ENCODE data around the gene OCLN. TPM values are rescaled to one million over a fixed set of nuclear protein-coding genes. Genes with fewer than 3 reads are reported as not detected.
"Not testable (repeated sequence)": the region's sequence is repeated elsewhere in the genome, so short reads cannot be mapped to it uniquely, and the experiment has no call there.

The OCLN gene
- total RNA-seq, 2 donors from 2014 or later: 117 to 124 TPM

DNA sequence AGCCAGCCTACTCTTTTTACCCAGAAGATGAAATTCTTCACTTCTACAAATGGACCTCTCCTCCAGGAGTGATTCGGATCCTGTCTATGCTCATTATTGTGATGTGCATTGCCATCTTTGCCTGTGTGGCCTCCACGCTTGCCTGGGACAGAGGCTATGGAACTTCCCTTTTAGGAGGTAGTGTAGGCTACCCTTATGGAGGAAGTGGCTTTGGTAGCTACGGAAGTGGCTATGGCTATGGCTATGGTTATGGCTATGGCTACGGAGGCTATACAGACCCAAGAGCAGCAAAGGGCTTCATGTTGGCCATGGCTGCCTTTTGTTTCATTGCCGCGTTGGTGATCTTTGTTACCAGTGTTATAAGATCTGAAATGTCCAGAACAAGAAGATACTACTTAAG is 16.6 kb downstream of the OCLN start:
- H3K9me3 ChIP-seq (ENCODE audit: control insufficient read depth, low read length): peaks cover 8% of the 10 kb centered on the region
- no peak overlapping the region for H3K4me3 ChIP-seq (ENCODE audit: low read length)
- Mint-ChIP-seq H3K27me3 (ENCODE audit: insufficient read depth) (no peaks in the 10 kb centered on the region), H3K4me3 (no peak overlapping the region), H3K27ac (no peak overlapping the region), H3K9me3 (peaks cover 3% of the 10 kb centered on the region), H3K4me1 (peaks cover 28% of the 10 kb centered on the region), H3K36me3 (ENCODE audit: low read depth) (peaks cover 78% of the 10 kb centered on the region)
- H3K4me1 ChIP-seq (ENCODE audit: control insufficient read depth, insufficient read depth, low read length): peaks cover 14% of the 10 kb centered on the region
- no peak overlapping the region for H3K27ac ChIP-seq (ENCODE audit: low read depth, low read length)
- no peak overlapping the region for H3K9ac ChIP-seq (ENCODE audit: extremely low read depth, low read length, poor library complexity, severe bottlenecking)
- TF ChIP-seq, protein P1, sequence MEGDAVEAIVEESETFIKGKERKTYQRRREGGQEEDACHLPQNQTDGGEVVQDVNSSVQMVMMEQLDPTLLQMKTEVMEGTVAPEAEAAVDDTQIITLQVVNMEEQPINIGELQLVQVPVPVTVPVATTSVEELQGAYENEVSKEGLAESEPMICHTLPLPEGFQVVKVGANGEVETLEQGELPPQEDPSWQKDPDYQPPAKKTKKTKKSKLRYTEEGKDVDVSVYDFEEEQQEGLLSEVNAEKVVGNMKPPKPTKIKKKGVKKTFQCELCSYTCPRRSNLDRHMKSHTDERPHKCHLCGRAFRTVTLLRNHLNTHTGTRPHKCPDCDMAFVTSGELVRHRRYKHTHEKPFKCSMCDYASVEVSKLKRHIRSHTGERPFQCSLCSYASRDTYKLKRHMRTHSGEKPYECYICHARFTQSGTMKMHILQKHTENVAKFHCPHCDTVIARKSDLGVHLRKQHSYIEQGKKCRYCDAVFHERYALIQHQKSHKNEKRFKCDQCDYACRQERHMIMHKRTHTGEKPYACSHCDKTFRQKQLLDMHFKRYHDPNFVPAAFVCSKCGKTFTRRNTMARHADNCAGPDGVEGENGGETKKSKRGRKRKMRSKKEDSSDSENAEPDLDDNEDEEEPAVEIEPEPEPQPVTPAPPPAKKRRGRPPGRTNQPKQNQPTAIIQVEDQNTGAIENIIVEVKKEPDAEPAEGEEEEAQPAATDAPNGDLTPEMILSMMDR (conservative IDR thresholded peaks at IDR 0.05): no peak
- H3K27me3 ChIP-seq (ENCODE audit: control insufficient read depth, insufficient read depth, low read length, poor library complexity, severe bottlenecking): no peaks in the 10 kb centered on the region
- H3K36me3 ChIP-seq (ENCODE audit: control insufficient read depth, insufficient read depth, low read length): peaks cover 77% of the 10 kb centered on the region
- WGBS, 2 experiments (ENCODE audit: insufficient coverage in 1 of 2, insufficient read length in 1 of 2): 96 to 97% methylated on average over 5 to 6 of the region's 6 CpGs
- DNase-seq: no peak

DNA sequence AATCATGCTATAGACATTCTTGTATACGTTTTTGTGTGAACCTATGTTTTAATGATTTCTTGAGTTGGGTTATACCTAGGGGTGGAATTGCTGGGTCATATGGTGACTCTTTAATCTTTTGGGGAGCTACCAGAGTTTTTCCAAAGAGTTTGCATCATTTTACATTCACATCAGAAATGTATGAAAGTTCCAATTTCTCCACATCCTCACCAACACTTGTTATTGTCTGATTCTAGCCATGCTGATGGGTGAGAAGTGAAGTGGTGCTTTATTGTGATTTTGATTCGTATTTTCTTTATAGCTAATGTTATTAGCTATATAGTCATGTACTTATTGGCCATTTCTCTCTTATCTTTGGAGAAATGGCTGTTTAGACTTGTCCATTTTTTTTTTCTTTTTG is 18.1 kb downstream of the OCLN start:
- Histone ChIP-seq H3K36me3 (ENCODE audit: control insufficient read depth, insufficient read depth, low read length) (peaks cover 68% of the 10 kb centered on the region), H3K27ac (ENCODE audit: low read depth, low read length) (no peak overlapping the region), H3K4me3 (ENCODE audit: low read length) (no peak overlapping the region), H3K4me1 (ENCODE audit: control insufficient read depth, insufficient read depth, low read length) (peaks cover 13% of the 10 kb centered on the region), H3K9me3 (ENCODE audit: control insufficient read depth, low read length) (peaks cover 8% of the 10 kb centered on the region), H3K9ac (ENCODE audit: extremely low read depth, low read length, poor library complexity, severe bottlenecking) (no peak overlapping the region), H3K27me3 (ENCODE audit: control insufficient read depth, insufficient read depth, low read length, poor library complexity, severe bottlenecking) (no peaks in the 10 kb centered on the region)
- WGBS, 2 experiments (ENCODE audit: insufficient coverage in 1 of 2, insufficient read length in 1 of 2): 94% methylated on average over 2 of the region's 2 CpGs; no CpG with 5 or more reads in 1 of the 2 experiments
- no peak overlapping the region for H3K27ac Mint-ChIP-seq
- H3K9me3 Mint-ChIP-seq: peaks cover 9% of the 10 kb centered on the region
- no peaks in the 10 kb centered on the region for H3K27me3 Mint-ChIP-seq (ENCODE audit: insufficient read depth)
- H3K4me3 Mint-ChIP-seq: no peak overlapping the region
- TF ChIP-seq, protein P1 (conservative IDR thresholded peaks at IDR 0.05): no peak
- no peak for DNase-seq
- peaks cover 25% of the 10 kb centered on the region for H3K4me1 Mint-ChIP-seq
- peaks cover 75% of the 10 kb centered on the region for H3K36me3 Mint-ChIP-seq (ENCODE audit: low read depth)

DNA sequence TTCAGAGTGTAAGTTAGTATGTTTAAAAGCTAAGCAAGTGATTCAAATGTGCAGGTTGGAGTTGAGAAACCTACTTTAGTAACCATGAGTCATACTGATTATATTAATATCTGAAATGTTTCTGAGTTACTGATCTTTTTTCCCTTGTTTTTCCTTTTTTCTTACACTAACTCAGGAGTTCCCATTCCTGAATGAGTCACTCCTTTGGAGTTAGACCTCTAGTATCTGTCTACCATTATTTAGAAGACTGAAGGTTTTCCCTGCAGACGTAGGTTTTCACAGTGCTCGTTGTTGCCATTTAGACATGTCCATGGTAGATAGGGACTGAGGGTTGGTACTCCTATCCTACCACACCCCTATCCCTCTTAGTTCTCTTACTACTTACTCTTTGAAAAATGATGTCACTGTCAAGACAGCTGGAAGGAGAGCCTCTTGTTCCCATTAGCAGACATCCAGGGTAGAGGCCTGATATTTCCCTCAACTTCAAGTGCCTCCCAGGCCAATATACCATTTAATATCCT is 20.2 kb downstream of the OCLN start:
- H3K9me3 Mint-ChIP-seq: peaks cover 20% of the 10 kb centered on the region
- no peak overlapping the region for H3K4me3 Mint-ChIP-seq
- H3K4me3 ChIP-seq (ENCODE audit: low read length): no peak overlapping the region

GRCh38 chr5:69515570-69515969 is 23.0 kb downstream of the OCLN start:
- H3K9me3 Mint-ChIP-seq: peaks cover 20% of the 10 kb centered on the region
- H3K4me3 ChIP-seq (ENCODE audit: low read length); DNase-seq; H3K4me3 Mint-ChIP-seq; H3K27ac ChIP-seq (ENCODE audit: low read depth, low read length); H3K9ac ChIP-seq (ENCODE audit: extremely low read depth, low read length, poor library complexity, severe bottlenecking); H3K9me3 ChIP-seq (ENCODE audit: control insufficient read depth, low read length); H3K27me3 ChIP-seq (ENCODE audit: control insufficient read depth, insufficient read depth, low read length, poor library complexity, severe bottlenecking); H3K27me3 Mint-ChIP-seq (ENCODE audit: insufficient read depth); H3K27ac Mint-ChIP-seq: not testable (repeated sequence)
- H3K36me3 Mint-ChIP-seq (ENCODE audit: low read depth): peaks cover 58% of the 10 kb centered on the region
- peaks cover 16% of the 10 kb centered on the region for H3K4me1 ChIP-seq (ENCODE audit: control insufficient read depth, insufficient read depth, low read length)
- peaks cover 48% of the 10 kb centered on the region for H3K36me3 ChIP-seq (ENCODE audit: control insufficient read depth, insufficient read depth, low read length)
- WGBS, 2 experiments (ENCODE audit: insufficient coverage in 1 of 2, insufficient read length in 1 of 2): 96 to 100% methylated on average over 1 to 16 of the region's 30 CpGs
- H3K4me1 Mint-ChIP-seq: peaks cover 36% of the 10 kb centered on the region

More for the DNA sequence above, 20.2 kb downstream of the OCLN start:
- Mint-ChIP-seq H3K4me1 (peaks cover 23% of the 10 kb centered on the region), H3K27ac (peak overlapping the region; percentile 13), H3K27me3 (ENCODE audit: insufficient read depth) (no peaks in the 10 kb centered on the region), H3K36me3 (ENCODE audit: low read depth) (peaks cover 72% of the 10 kb centered on the region)
- H3K9ac ChIP-seq (ENCODE audit: extremely low read depth, low read length, poor library complexity, severe bottlenecking): no peak overlapping the region
- H3K27ac ChIP-seq (ENCODE audit: low read depth, low read length): no peak overlapping the region
- peaks cover 55% of the 10 kb centered on the region for H3K36me3 ChIP-seq (ENCODE audit: control insufficient read depth, insufficient read depth, low read length)
- WGBS, 2 experiments (ENCODE audit: insufficient coverage in 1 of 2, insufficient read length in 1 of 2): 97 to 100% methylated on average over 1 to 2 of the region's 2 CpGs
- no peaks in the 10 kb centered on the region for H3K27me3 ChIP-seq (ENCODE audit: control insufficient read depth, insufficient read depth, low read length, poor library complexity, severe bottlenecking)
- TF ChIP-seq, protein P1 (conservative IDR thresholded peaks at IDR 0.05): no peak
- no peak for DNase-seq
- peaks cover 8% of the 10 kb centered on the region for H3K9me3 ChIP-seq (ENCODE audit: control insufficient read depth, low read length)
- H3K4me1 ChIP-seq (ENCODE audit: control insufficient read depth, insufficient read depth, low read length): peaks cover 13% of the 10 kb centered on the region
